ENCODE results near the gene PLSCR5. TPM values are rescaled to one million over a fixed set of nuclear protein-coding genes. Genes with fewer than 3 reads are reported as not detected.

PLSCR5 gene
- total RNA-seq, 4 donors from 2014 or later, result not detected

- intact Hi-C loops (cut with DNase I; ENCODE audit: low total_unique reads) (no loop called here), in situ Hi-C loops (cut with MboI; ENCODE audit: low pct_ligation_motif_present in 1 of 4, low pct_unique_long_range_greater_than_20kb in 1 of 4, low sequenced_read_pairs in 3 of 4) (loop anchor here (25.0 kb wide), 3 partner anchors 261 to 536 kb away; no protein-coding TSS in a partner anchor)
- no peak for DNase-seq
- Histone ChIP-seq H3K27ac (no peak overlapping the region), H3K36me3 (no peaks in the 10 kb centered on the region), H3K27me3 (no peaks in the 10 kb centered on the region), H3K4me1 (no peaks in the 10 kb centered on the region), H3K9me3 (no peaks in the 10 kb centered on the region), H3K4me3 (no peak overlapping the region)
- TF ChIP-seq POLR2A (IDR thresholded peaks at IDR 0.05), result no peak
- no peak for TF ChIP-seq EP300 (IDR thresholded peaks at IDR 0.05; ENCODE audit: low read depth)
- no peak for TF ChIP-seq POLR2AphosphoS5 (IDR thresholded peaks at IDR 0.05)
- TF ChIP-seq CTCF (IDR thresholded peaks at IDR 0.05), result no peak
- WGBS, 2 donors (ENCODE audit: low coverage in 1 of 2), result 79 to 93% methylated on average over 2 to 3 of the region's 3 CpGs
These were observed 6.6 kb downstream of the PLSCR5 start for GRCh38 chr3:146598535-146598934.

GRCh38 chr3:146594843-146595482 lies 10.2 kb downstream of the PLSCR5 start:
- Histone ChIP-seq H3K27me3 (no peaks in the 10 kb centered on the region), H3K27ac (no peak overlapping the region), H3K9me3 (no peaks in the 10 kb centered on the region), H3K4me1 (no peaks in the 10 kb centered on the region), H3K36me3 (no peaks in the 10 kb centered on the region), H3K4me3 (no peak overlapping the region)
- no peak for DNase-seq
- peak in 3 of 5 experiments; percentile 17 to 31 (median 31) for TF ChIP-seq CTCF (IDR thresholded peaks at IDR 0.05)
- TF ChIP-seq EP300 (IDR thresholded peaks at IDR 0.05; ENCODE audit: low read depth), result no peak
- WGBS, 2 donors (ENCODE audit: low coverage in 1 of 2), result 65 to 69% methylated on average over 7 of the region's 7 CpGs
- in situ Hi-C loops (cut with MboI; ENCODE audit: low pct_ligation_motif_present in 1 of 4, low pct_unique_long_range_greater_than_20kb in 1 of 4, low sequenced_read_pairs in 3 of 4), result loop anchor here (25.0 kb wide), 3 partner anchors 258 to 533 kb away; no protein-coding TSS in a partner anchor
- intact Hi-C loops (cut with DNase I; ENCODE audit: low total_unique reads), result no loop called here

GRCh38 chr3:146593776-146594175 lies 11.4 kb downstream of the PLSCR5 start:
- Histone ChIP-seq H3K27ac (no peak overlapping the region), H3K27me3 (no peaks in the 10 kb centered on the region), H3K9me3 (no peaks in the 10 kb centered on the region), H3K4me1 (no peaks in the 10 kb centered on the region), H3K36me3 (no peaks in the 10 kb centered on the region), H3K4me3 (no peak overlapping the region)
- WGBS, 2 donors (ENCODE audit: low coverage in 1 of 2), result 83 to 85% methylated on average over 3 of the region's 3 CpGs
- TF ChIP-seq POLR2AphosphoS5 (IDR thresholded peaks at IDR 0.05) (no peak), POLR2A (IDR thresholded peaks at IDR 0.05) (no peak), CTCF (IDR thresholded peaks at IDR 0.05) (no peak), EP300 (IDR thresholded peaks at IDR 0.05; ENCODE audit: low read depth) (no peak)
- in situ Hi-C loops (cut with MboI; ENCODE audit: low pct_ligation_motif_present in 1 of 4, low pct_unique_long_range_greater_than_20kb in 1 of 4, low sequenced_read_pairs in 3 of 4), result loop anchor here (25.0 kb wide), 3 partner anchors 256 to 531 kb away; no protein-coding TSS in a partner anchor
- intact Hi-C loops (cut with DNase I; ENCODE audit: low total_unique reads), result no loop called here
- no peak for DNase-seq

GRCh38 chr3:146590521-146590920 lies 14.6 kb downstream of the PLSCR5 start:
- WGBS, 2 donors (ENCODE audit: low coverage in 1 of 2), result 51 to 53% methylated on average over 2 of the region's 2 CpGs

More at GRCh38 chr3:146590521-146590920, 14.6 kb downstream of the PLSCR5 start:
- Histone ChIP-seq H3K27me3 (no peaks in the 10 kb centered on the region), H3K9me3 (no peaks in the 10 kb centered on the region), H3K4me1 (no peaks in the 10 kb centered on the region), H3K36me3 (no peaks in the 10 kb centered on the region), H3K27ac (no peak overlapping the region), H3K4me3 (no peak overlapping the region)
- in situ Hi-C loops (cut with MboI; ENCODE audit: low pct_ligation_motif_present in 1 of 4, low pct_unique_long_range_greater_than_20kb in 1 of 4, low sequenced_read_pairs in 3 of 4) (loop anchor here (25.0 kb wide), 3 partner anchors 253 to 528 kb away; no protein-coding TSS in a partner anchor), intact Hi-C loops (cut with DNase I; ENCODE audit: low total_unique reads) (no loop called here)
- TF ChIP-seq POLR2A (IDR thresholded peaks at IDR 0.05), result no peak
- no peak for TF ChIP-seq POLR2AphosphoS5 (IDR thresholded peaks at IDR 0.05)
- no peak for TF ChIP-seq EP300 (IDR thresholded peaks at IDR 0.05; ENCODE audit: low read depth)
- TF ChIP-seq CTCF (IDR thresholded peaks at IDR 0.05), result no peak
- DNase-seq, result no peak

Measured in transverse colon (tissue), 4 donors.